ENCODE data around the gene GBX1. TPM values are rescaled to one million over a fixed set of nuclear protein-coding genes. Genes with fewer than 3 reads are reported as not detected.

Gene GBX1
- total and polyA plus RNA-seq, 2 donors (not counting 1 experiment from before 2014, with no cell fraction given), result not detected

DNA sequence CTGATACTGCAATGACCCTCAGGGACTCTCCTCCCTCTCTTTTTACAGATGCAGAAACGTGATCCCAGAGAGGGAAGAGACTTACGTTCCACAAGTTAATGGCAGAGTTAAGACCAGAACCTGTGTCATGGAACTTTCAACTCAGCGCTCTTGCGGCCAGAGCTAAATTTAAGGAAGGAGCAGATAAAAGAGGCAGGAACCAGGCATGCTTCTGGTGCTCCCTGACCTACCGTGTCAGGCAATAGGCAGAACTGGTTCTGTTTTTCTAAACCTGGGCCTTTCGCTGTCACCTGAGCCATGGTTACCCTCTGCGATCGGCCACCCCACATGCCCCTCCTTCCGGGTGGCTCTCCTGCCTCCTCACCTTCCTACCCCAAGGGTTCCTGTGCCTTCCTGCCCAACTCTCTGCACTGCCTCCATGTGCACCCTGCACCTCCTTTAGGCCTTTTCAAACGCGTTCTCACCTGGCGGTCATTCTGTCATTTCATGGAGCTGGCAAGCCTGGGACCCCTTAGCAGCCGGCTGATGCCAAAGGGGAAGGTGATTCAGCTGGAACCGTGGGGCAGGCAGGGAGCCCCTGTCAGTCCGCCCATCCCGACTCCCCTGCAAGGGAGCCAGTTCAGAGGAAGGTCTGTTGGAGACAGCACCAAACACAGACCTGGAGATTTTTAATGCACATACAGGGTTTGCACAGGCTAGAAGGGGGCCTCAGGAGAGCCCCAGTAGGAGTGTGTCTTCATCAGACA lies 7.7 kb upstream of the GBX1 start:
- TF ChIP-seq, protein P1, sequence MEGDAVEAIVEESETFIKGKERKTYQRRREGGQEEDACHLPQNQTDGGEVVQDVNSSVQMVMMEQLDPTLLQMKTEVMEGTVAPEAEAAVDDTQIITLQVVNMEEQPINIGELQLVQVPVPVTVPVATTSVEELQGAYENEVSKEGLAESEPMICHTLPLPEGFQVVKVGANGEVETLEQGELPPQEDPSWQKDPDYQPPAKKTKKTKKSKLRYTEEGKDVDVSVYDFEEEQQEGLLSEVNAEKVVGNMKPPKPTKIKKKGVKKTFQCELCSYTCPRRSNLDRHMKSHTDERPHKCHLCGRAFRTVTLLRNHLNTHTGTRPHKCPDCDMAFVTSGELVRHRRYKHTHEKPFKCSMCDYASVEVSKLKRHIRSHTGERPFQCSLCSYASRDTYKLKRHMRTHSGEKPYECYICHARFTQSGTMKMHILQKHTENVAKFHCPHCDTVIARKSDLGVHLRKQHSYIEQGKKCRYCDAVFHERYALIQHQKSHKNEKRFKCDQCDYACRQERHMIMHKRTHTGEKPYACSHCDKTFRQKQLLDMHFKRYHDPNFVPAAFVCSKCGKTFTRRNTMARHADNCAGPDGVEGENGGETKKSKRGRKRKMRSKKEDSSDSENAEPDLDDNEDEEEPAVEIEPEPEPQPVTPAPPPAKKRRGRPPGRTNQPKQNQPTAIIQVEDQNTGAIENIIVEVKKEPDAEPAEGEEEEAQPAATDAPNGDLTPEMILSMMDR (conservative IDR thresholded peaks at IDR 0.05 in 1 of 2, IDR thresholded peaks at IDR 0.05 in 1 of 2; ENCODE audit: low read depth in 1 of 2, low read length in 2 of 2), result no peak
- no peak for TF ChIP-seq EZH2 (IDR thresholded peaks at IDR 0.05; ENCODE audit: low read length, missing control alignments)
- H3K27me3 ChIP-seq (ENCODE audit: control insufficient read depth, insufficient read depth, low read length), result peaks cover 8% of the 10 kb centered on the region

DNA sequence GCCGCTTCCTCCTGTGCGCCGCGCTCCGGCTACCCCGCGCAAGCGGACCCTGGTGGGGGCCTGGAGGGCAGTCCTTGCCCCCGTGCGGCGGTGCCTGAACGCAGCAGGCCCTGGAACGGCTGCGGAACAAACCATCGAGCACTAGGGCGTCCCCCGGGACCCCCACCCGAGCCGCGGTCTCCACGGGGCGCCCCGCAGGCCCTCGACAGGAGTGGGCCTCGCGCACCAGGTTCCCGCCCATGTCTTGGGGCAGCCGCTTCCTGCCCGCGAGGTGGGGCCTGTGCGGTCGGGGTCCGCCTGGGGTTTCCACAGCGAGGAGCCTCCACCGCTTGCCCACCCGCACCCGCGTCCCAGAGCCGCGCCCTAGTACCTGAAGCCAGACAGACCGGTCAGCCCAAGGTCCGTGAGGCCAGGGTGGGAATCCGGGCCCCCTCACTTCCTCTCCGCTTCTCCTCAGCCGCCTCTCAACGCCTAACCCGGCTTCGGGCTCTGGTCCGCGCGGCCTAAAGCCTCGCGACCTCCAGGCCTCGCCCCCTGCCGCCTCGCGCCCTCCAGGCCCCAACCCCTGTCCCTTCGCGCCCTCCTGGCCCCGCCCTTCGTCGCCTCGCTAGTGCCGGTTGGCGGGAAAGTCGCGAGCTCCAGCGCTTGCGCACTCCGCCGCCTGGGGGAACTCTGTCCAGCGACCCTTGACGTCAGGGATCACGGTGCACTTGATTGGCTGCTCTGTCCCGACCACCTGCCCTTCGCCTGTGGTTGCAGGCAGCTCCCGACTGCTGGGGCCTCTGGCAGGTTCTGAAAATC lies 7.0 kb upstream of the GBX1 start:
- H3K36me3 ChIP-seq (ENCODE audit: control insufficient read depth, insufficient read depth, low read length), result no peaks in the 10 kb centered on the region
- no peak for DNase-seq (ENCODE audit: low read depth in 2 of 2)

More for the DNA sequence above, 7.7 kb upstream of the GBX1 start:
- Histone ChIP-seq H3K4me3 (replicated peaks in 1 of 4; ENCODE audit: control extremely low read depth in 1 of 4, insufficient read depth in 1 of 4, low read depth in 3 of 4, low read length in 4 of 4) (no peak overlapping the region), H3K36me3 (ENCODE audit: control insufficient read depth, insufficient read depth, low read length) (no peaks in the 10 kb centered on the region), H3K79me2 (ENCODE audit: control insufficient read depth, insufficient read depth, low read length) (no peaks in the 10 kb centered on the region), H3K9me3 (ENCODE audit: control insufficient read depth, insufficient read depth, low read depth, low read length) (no peaks in the 10 kb centered on the region), H3K9ac (ENCODE audit: insufficient read depth, low read length) (no peak overlapping the region), H3K4me2 (ENCODE audit: extremely low read depth, insufficient read depth, low read length) (no peak overlapping the region), H4K20me1 (ENCODE audit: control insufficient read depth, extremely low read depth, insufficient read depth, low read length) (no peaks in the 10 kb centered on the region), H2AFZ (ENCODE audit: low read length) (no peak overlapping the region), H3K4me1 (ENCODE audit: control insufficient read depth, extremely low read depth, insufficient read depth, low read length) (no peaks in the 10 kb centered on the region), H3K27ac (ENCODE audit: insufficient read depth, low read length) (no peak overlapping the region)
- DNase-seq (ENCODE audit: low read depth in 2 of 2), result no peak

More for the DNA sequence above, 7.0 kb upstream of the GBX1 start:
- Histone ChIP-seq H3K4me1 (ENCODE audit: control insufficient read depth, extremely low read depth, insufficient read depth, low read length) (no peaks in the 10 kb centered on the region), H3K4me3 (replicated peaks in 1 of 4; ENCODE audit: control extremely low read depth in 1 of 4, insufficient read depth in 1 of 4, low read depth in 3 of 4, low read length in 4 of 4) (no peak overlapping the region), H4K20me1 (ENCODE audit: control insufficient read depth, extremely low read depth, insufficient read depth, low read length) (no peaks in the 10 kb centered on the region), H3K4me2 (ENCODE audit: extremely low read depth, insufficient read depth, low read length) (no peak overlapping the region), H3K9me3 (ENCODE audit: control insufficient read depth, insufficient read depth, low read depth, low read length) (no peaks in the 10 kb centered on the region), H3K27me3 (ENCODE audit: control insufficient read depth, insufficient read depth, low read length) (peaks cover 12% of the 10 kb centered on the region), H3K79me2 (ENCODE audit: control insufficient read depth, insufficient read depth, low read length) (no peaks in the 10 kb centered on the region), H3K9ac (ENCODE audit: insufficient read depth, low read length) (no peak overlapping the region), H3K27ac (ENCODE audit: insufficient read depth, low read length) (no peak overlapping the region), H2AFZ (ENCODE audit: low read length) (no peak overlapping the region)
- TF ChIP-seq, protein P1 (conservative IDR thresholded peaks at IDR 0.05 in 1 of 2, IDR thresholded peaks at IDR 0.05 in 1 of 2; ENCODE audit: low read depth in 1 of 2, low read length in 2 of 2), result no peak
- no peak for TF ChIP-seq EZH2 (IDR thresholded peaks at IDR 0.05; ENCODE audit: low read length, missing control alignments)

Measured in fibroblast of lung (primary cell).